Measurements from ENCODE around the gene NRG3.

DNA sequence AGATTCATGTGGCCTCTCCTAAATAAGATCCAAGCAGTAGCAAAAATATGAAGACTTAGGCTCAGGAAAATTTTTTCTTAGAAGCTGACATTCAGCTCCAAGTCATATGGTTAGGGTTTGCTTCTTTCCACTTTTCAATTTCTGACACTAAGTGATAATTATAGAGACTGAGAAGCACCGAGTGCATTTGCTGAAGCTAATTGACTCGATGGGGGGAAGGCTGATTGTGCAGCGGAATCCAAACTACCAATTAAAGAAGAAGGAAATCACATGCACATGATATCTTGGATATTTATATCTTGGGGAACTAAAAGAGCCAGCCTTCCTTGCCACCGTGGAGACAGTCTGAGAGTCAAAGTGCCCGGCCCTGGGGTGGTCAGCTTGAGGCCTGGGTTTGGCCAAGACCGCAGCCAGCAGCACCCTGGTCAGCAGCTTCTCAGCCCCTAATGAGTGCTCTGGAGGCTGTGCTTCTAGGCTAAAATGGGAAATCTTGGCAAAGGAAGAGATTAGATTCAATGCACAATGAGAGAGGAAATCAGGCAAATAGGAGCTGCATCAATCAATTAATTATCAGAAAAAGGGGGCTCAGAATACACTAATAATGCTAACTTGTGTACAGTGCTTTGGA is 589.3 kb downstream of the NRG3 start:
- no peak for TF ChIP-seq PAX5 (IDR thresholded peaks at IDR 0.05; ENCODE audit: insufficient read depth, low read length, severe bottlenecking)
- TF ChIP-seq POLR2A (IDR thresholded peaks at IDR 0.05; ENCODE audit: low read depth, low read length) = no peak
- no peak for TF ChIP-seq POLR2AphosphoS5 (IDR thresholded peaks at IDR 0.05; ENCODE audit: low read depth, low read length)
- no peak for TF ChIP-seq TAF1 (IDR thresholded peaks at IDR 0.05; ENCODE audit: low read depth, low read length)

Data from GM12891 (cell line).